Thoracic aorta (tissue), 2 donors: ENCODE results near the gene IFT172. TPM values are rescaled to one million over a fixed set of nuclear protein-coding genes. Genes with fewer than 3 reads are reported as not detected.
A peak's percentile ranks its signal among the peaks of the same experiment; 100 is the strongest.

ENCODE experiments used
- ATAC-seq: fragments of 150-250 bp; one replicate; pipeline ENCODE4 v1.8.0; 2017; ENCODE audit warnings: low read depth; ENCODE audit not compliant: insufficient number of reproducible peaks, low FRiP score
- DNase-seq: peaks from one replicate; pipeline ENCODE4 v3.0.0-alpha.2; 2020; ENCODE audit warnings: low spot score
- H3K27ac ChIP-seq, 2 donors: fragments of 200-600 bp; sonication (generic); 1 replicate in 1 of 2; 2 replicates in 1 of 2; pipeline ENCODE4 v1.5.1; 2016; ENCODE audit warnings: mild to moderate bottlenecking in 2 of 2, moderate library complexity in 2 of 2
- H3K27me3 ChIP-seq: fragments of 200-600 bp; sonication (generic); replicated peaks from 2 replicates; pipeline ENCODE4 v1.6.0; 2016; ENCODE audit warnings: mild to moderate bottlenecking; ENCODE audit not compliant: insufficient read depth
- H3K36me3 ChIP-seq: fragments of 200-600 bp; sonication (generic); one replicate; pipeline ENCODE4 v1.5.1; 2016
- H3K4me1 ChIP-seq, 2 donors: fragments of 200-600 bp; sonication (generic); 1 replicate in 1 of 2; 2 replicates in 1 of 2; pipeline versions ENCODE4 v1.5.1 to v1.6.0; 2016; ENCODE audit warnings: low read depth in 2 of 2, mild to moderate bottlenecking in 1 of 2; ENCODE audit not compliant: control insufficient read depth in 1 of 2
- H3K4me3 ChIP-seq: fragments of 200-600 bp; sonication (generic); 2 replicates; pipeline ENCODE4 v1.5.1; 2016; ENCODE audit warnings: mild to moderate bottlenecking
- H3K9me3 ChIP-seq: fragments of 200-600 bp; sonication (generic); 2 replicates; pipeline ENCODE4 v1.5.1; 2016
- total RNA-seq, 2 donors: library from RNA; depleted of rRNA; stranded (reverse); fragments of >200 nt; gene quantifications; one replicate each; pipeline versions ENCODE4 v1.1.0 to v1.2.3, GENCODE V29; 2016
- TF ChIP-seq, protein P1 (sequence below): fragments of 200-600 bp; sonication (generic); IDR thresholded peaks from one replicate; pipeline ENCODE4 v1.5.1; 2019; ENCODE audit warnings: antibody characterized with exemption

The IFT172 gene
- total RNA-seq, 2 donors from 2014 or later: 33.0 to 45.6 TPM

DNA sequence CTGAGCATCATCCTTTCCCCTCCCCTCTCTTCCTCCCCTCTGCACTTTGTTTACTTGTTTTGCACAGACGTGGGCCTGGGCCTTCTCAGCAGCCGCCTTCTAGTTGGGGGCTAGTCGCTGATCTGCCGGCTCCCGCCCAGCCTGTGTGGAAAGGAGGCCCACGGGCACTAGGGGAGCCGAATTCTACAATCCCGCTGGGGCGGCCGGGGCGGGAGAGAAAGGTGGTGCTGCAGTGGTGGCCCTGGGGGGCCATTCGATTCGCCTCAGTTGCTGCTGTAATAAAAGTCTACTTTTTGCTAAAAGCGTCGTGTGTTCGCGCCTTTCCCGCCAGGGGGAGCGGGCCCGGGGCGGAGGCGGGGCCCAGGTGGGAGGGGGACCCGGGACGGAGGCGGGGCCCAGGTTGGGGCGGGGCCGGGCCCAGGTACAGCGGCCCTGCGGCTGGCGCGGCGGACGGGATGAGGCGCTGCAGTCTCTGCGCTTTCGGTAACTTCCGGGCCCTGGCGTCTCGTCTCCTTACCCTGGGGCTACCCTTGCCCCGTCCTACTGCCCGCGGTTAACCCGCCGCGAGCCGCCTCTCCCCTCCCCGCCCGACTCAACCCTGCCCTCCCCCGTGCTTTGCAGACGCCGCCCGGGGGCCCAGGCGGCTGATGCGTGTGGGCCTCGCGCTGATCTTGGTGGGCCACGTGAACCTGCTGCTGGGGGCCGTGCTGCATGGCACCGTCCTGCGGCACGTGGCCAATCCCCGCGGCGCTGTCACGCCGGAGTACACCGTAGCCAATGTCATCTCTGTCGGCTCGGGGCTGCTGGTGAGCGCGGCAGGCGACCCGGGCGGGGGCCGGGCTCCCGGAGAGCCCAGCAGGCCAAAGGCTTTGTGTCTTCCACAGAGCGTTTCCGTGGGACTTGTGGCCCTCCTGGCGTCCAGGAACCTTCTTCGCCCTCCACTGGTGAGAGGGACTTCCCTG is 47.3 kb downstream of the IFT172 start, which contains the start of gene KRTCAP3:
Gene KRTCAP3, plus strand, starts transcription at position 424 of the 962 bp plus-strand sequence. Its CDS starts 32 bp downstream, at position 456.
- TF ChIP-seq, protein P1, sequence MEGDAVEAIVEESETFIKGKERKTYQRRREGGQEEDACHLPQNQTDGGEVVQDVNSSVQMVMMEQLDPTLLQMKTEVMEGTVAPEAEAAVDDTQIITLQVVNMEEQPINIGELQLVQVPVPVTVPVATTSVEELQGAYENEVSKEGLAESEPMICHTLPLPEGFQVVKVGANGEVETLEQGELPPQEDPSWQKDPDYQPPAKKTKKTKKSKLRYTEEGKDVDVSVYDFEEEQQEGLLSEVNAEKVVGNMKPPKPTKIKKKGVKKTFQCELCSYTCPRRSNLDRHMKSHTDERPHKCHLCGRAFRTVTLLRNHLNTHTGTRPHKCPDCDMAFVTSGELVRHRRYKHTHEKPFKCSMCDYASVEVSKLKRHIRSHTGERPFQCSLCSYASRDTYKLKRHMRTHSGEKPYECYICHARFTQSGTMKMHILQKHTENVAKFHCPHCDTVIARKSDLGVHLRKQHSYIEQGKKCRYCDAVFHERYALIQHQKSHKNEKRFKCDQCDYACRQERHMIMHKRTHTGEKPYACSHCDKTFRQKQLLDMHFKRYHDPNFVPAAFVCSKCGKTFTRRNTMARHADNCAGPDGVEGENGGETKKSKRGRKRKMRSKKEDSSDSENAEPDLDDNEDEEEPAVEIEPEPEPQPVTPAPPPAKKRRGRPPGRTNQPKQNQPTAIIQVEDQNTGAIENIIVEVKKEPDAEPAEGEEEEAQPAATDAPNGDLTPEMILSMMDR: no peak
- H3K4me1 ChIP-seq: peaks cover 0 to 13% of the 10 kb centered on the region in 2 donors
- ATAC-seq: no peak
- H3K27me3 ChIP-seq: no peaks in the 10 kb centered on the region
- H3K9me3 ChIP-seq: no peaks in the 10 kb centered on the region
- H3K4me3 ChIP-seq: peak within 1 kb of the TSS; percentile 37
- DNase-seq: no peak
- peaks cover 42% of the 10 kb centered on the region for H3K36me3 ChIP-seq
- H3K27ac ChIP-seq: peak within 1 kb of the TSS; percentile 3 to 65

DNA sequence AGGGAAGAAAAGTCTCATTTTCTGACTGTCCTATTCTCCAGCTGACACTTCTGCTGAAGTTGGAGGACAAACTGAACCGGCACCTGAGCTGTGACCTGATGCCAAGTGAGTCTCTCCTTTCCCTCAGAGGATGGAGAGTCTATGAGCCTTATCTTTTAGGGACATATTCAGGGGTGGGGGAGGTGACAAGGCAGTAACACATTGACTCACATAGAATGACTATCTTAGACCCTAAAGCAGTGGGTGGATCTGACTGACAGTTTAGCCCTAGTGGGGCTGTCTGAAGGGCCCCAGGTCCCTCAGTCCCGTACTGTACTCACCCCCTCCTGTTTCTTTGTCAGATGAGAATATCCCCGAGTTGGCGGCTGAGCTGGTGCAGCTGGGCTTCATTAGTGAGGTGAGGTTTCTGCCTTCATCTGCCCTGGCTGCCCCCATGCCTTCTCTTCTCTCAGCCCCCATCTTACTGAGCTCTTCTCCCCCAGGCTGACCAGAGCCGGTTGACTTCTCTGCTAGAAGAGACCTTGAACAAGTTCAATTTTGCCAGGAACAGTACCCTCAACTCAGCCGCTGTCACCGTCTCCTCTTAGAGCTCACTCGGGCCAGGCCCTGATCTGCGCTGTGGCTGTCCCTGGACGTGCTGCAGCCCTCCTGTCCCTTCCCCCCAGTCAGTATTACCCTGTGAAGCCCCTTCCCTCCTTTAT is 48.2 kb downstream of the IFT172 start:
- peaks cover 48% of the 10 kb centered on the region for H3K36me3 ChIP-seq
- H3K9me3 ChIP-seq: no peaks in the 10 kb centered on the region
- no peak for DNase-seq
- peaks cover 0 to 13% of the 10 kb centered on the region in 2 donors for H3K4me1 ChIP-seq
- ATAC-seq: no peak
- TF ChIP-seq, protein P1: no peak
- H3K27ac ChIP-seq: no peak overlapping the region
- no peaks in the 10 kb centered on the region for H3K27me3 ChIP-seq
- no peak overlapping the region for H3K4me3 ChIP-seq

DNA sequence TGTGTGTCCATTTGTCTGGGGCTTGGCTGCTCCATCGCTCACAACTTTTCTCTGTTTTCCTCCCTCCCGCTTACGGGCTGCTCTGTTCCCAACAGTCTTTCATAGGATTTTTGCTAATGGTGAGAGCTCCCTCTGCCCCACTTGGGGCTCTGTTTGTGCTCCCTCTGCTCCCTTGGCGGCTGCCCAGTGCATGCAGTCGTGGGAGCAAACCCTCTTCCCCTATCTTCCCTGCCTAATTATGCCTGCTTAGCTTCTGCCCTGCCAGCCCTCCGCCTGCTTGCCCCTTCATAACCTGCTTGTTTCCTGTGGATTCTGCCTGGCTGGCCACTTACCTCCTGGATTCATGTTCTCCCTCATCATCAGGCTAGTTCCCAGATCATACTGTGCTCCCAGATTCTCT is 53.9 kb downstream of the IFT172 start:
- TF ChIP-seq, protein P1: no peak
- H3K27ac ChIP-seq: no peak overlapping the region
- H3K27me3 ChIP-seq: no peaks in the 10 kb centered on the region
- ATAC-seq (no peak), DNase-seq (no peak)
- H3K36me3 ChIP-seq: peaks cover 67% of the 10 kb centered on the region
- no peaks in the 10 kb centered on the region for H3K9me3 ChIP-seq
- H3K4me3 ChIP-seq: no peak overlapping the region
- H3K4me1 ChIP-seq: peaks cover 14 to 24% of the 10 kb centered on the region in 2 donors

DNA sequence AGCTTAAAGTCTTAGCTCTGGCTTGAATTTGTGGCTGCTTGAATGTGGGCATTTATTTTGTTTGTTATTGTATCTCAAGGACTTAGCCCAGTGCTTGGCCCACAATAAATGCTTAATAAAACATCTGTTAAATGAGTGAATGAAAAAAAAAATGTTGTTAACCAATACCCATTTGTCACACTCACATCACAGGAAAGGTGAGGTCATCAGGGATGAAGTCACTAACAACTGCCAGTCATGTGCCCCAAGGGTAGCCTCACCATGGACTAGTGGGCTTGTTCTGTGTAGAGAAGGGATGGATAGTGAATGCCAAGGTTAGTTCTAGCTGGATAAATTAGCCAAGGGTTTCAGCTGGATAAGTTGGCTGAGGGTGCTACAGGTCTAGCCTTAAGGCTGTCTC is 58.1 kb downstream of the IFT172 start:
- Histone ChIP-seq H3K27ac (no peak overlapping the region), H3K9me3 (no peaks in the 10 kb centered on the region), H3K36me3 (peaks cover 33% of the 10 kb centered on the region), H3K4me1 (peaks cover 22 to 42% of the 10 kb centered on the region in 2 donors), H3K27me3 (no peaks in the 10 kb centered on the region), H3K4me3 (no peak overlapping the region)
- no peak for ATAC-seq
- TF ChIP-seq, protein P1: no peak
- DNase-seq: no peak
